Astrocyte of the hippocampus (primary cell): ENCODE results near the gene LRRC8E.
"Not testable (repeated sequence)": the region's sequence is repeated elsewhere in the genome, so short reads cannot be mapped to it uniquely, and the experiment has no call there.

Experiments used
- DNase-seq: peaks from one replicate; pipeline ENCODE4 v3.0.0; 2011; ENCODE audit warnings: low read depth, low spot score

Gene LRRC8E

DNA sequence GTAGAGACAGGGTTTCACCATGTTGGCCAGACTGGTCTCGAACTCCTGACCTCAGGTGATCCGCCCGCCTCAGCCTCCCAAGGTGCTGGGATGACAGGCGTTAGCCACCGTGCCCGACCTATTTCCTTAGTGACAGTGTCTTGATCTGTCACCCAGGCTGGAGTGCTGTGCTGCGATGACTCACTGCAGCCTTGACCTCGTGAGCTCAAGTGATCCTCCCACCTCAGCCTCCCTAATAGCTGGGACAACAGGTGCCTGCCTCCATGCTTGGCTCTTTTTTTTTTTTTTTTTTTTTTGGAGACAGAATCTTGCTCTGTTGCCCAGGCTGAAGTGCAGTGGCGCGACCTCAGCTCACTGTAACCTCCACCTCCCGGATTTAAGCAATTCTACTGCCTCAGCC is 41.7 kb downstream of the LRRC8E start:
- DNase-seq: not testable (repeated sequence)

GRCh38 chr19:7930765-7931164 is 42.5 kb downstream of the LRRC8E start:
- no peak for DNase-seq

DNA sequence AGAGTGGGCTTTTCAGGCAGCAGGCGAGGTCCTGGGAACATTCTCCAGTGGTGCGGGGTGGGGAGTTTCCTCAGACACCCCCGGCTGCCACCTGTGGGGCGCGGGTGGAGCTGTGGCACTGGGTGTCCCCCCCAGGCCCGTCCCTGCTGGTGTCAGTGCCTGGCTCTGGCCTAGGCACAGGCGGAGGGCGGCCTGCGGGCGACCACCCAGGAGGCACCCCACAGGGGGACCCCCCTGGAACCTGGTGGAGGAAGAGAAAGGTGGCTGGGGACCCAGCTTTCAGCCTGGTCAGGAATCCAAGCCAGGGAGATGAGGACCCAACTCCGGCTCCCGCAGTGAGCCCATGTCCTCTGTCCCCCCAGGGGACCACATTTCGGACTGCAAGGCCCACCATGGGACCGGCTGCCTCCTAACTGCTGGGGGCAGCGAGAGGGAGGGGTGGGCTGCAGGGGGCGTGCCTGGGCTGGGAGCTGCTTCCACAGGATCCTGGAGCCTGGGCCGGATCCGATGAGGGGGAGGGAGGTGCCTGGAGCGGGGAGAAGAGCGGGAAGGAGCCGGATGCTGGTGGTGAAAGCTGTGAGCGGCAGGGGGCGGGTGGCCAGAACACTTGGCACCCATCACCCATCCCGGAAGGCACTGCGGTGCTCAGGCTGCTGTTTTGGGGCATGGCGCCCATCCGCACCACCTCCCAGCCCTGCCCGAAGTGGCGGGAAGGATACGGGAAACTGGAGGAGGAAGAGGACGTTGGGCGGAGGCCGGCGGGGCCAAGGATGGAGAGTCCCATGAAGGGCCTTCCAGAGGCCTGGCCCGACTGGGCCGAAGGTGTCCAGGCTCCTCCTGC is 43.1 kb downstream of the LRRC8E start:
- no peak for DNase-seq

DNA sequence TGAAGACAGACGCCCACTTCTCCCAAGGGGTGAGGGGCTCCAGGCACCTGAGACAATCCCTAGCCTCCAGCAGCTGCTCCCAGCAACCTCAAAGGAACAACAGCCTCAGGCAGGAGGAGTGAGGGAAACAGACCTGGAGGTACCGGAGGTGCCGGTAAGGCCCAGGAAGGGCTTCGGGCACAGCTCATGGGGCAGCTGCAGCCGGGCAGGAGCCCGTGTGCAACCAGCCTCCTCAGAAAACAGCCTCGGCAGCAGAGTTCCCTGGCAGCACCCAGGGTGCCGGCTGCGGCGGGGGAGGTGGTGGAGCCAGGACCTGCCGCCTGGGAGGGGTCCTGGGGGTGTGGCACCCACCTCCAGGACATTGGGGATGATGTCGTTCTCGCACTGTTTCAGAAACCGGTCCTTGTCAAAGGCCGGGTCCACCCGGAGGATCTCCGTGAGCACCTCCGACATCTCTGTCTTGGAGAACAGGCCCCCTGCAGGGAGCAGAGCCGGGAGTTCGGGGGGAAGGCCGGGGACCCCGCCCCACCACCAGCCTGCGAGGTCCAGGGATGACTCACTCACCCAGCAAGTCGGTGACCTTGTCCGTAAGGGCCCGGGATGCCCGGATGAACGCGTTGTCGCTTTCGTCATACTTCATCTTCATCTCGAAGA is 44.1 kb downstream of the LRRC8E start:
- no peak for DNase-seq

DNA sequence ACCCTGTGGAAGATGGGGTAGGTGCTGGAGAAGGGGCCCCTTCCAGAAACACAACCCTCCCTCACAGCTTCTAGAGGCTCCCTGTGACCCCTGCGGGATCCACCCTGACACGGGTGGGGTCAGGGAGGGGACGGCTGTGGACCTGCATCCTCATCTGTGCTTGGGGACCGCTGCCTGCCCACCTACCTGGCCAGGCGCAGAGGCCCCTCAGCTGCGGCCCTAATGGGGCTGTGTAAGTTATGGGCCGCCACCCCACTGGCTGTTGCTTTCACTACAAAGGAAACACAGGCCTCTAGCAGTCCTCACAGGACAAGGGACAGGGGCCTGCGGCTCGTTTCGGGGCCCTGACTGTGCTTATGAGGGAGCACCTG is 44.6 kb downstream of the LRRC8E start:
- DNase-seq: no peak

DNA sequence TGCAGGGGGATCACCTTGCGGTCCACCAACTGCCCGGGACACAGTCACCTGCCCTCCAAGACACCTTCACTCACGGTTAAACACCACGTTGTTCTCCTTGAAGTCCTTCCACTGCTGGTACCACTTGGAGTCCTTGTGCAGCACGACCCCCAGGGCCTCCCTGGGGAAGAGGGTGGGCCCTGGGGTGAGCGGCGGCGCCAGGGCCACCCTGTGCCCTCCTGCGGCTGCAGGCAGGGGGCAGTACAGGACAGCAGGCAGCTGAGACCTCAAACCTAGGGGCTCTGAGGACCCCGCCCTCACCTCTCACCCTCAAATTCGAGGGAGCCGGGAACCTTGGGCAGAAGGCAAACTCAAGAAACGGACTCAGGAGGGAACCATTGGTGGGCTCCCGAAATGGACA is 45.1 kb downstream of the LRRC8E start:
- no peak for DNase-seq

DNA sequence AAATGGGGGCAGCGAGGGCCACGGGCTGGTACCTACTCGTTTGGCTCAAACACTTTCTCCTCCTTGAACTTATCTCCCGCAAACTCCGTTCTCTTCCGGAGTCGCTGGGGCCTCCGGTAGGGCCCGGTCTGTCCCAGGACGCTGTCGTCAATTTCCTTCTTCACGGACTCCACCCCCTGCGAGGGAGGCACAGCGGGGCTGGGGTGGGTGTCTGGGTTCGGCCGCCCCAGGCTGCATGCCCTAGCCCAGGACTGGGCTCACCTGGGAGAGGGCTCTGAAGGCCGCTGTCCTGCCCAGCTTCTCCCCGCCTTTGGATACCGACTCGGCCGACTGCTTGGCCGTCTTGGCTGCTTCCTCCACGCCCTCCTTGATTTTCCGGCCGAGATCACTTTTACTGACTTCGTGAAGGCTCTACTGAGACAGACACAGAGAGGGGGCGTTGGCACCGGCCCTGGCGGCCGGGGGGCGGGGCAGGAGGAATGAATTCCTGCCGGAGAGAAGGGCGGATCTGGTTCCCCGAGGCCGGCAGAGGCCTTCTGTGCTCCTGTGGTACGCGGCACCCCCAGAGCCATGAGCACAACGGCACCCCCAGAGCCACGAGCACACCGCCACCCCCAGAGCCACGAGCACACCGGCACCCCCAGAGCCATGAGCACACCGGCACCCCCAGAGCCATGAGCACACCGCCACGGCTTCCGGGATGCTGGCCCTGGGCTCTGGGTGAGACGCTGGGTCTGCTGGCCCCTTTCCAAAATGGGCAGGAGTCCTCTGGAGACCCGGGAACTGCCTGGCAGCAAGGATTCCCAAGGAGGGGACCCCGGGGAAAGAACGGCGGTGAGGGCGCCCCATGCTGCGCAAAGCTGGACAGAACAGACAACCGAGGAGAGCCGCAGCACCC is 45.8 kb downstream of the LRRC8E start:
- no peak for DNase-seq

DNA sequence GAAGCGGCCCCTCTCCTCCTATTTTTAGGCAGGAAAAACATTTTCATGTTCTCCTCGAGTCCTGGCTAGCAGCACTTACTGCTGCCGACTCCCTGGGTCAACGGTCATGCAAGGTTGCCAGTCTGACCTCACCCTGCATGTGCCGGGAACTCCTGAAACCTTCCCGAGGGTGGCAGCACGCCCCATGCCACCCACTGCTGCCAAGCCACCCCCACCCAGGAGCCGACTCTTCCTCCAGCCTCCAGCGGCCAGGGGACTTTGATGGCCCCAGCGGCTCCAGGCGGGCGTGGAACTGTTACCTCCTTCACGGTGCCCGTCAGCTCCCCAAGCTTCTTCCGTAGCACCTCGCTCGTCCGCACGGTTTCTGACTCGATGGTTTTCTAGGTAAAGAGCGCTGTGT is 46.5 kb downstream of the LRRC8E start:
- DNase-seq: no peak

- no peak for DNase-seq
Measured at GRCh38 chr19:7940841-7941240, 52.5 kb downstream of the LRRC8E start.

DNA sequence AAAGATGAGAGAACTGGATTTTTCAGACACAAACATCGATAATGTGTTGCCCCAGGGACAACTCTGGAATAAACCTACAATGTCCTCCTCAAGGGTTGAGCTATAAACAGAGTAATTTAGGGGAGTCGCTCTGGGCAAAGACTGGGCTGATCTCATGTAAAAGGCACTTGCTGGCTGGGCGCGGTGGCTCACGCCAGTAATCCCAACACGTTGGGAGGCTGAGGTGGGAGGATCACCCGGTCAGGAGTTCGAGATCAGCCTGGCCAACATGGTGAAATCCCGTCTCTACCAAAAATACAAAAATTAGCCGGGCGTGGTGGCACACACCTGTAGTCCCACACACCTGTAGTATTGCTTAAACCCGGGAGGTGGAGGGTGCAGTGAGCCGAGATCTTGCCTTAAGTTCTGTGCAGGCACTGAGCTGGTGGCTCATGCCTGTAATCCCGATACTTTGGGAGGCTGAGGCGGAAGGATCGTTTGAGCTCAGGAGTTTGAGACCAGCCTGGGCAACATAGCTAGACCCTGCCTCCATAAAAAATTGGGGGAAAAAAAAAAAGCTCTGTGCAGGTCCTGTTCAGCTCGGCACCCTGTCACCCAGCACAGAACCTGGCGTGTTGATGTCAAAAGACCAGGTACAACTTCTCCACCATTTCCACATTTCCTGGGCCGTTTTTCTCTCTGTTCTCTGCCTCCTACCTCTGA is 53.7 kb downstream of the LRRC8E start:
- DNase-seq: no peak

DNA sequence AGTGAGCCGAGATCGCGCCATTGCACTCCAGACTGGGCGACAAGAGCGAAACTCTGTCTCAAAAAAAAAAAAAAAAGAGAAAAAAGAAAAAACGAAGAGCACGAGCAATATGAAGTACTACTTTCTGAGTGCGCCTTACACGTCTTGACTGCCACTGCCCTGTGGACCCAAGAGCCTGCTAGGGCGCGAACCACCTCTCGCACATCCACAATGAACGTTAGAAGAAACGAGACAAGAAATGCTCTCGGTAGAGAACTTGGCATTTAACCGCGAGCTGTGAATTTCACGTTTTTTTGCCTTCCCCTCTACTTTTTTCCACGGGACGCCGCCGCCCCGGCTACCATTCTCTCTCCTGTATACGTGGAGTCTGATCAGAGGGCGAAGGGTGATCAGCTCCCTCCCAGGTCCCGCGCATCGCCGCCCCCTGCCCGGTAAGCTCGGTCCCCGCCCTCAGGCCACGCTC is 54.7 kb downstream of the LRRC8E start:
- DNase-seq: no peak

GRCh38 chr19:7943444-7944176 is 55.3 kb downstream of the LRRC8E start, which contains the start of gene TIMM44:
TIMM44 (minus strand) TSS chr19:7943666; CDS start chr19:7943651, 15 bp downstream.
- DNase-seq: peak; percentile 100

DNA sequence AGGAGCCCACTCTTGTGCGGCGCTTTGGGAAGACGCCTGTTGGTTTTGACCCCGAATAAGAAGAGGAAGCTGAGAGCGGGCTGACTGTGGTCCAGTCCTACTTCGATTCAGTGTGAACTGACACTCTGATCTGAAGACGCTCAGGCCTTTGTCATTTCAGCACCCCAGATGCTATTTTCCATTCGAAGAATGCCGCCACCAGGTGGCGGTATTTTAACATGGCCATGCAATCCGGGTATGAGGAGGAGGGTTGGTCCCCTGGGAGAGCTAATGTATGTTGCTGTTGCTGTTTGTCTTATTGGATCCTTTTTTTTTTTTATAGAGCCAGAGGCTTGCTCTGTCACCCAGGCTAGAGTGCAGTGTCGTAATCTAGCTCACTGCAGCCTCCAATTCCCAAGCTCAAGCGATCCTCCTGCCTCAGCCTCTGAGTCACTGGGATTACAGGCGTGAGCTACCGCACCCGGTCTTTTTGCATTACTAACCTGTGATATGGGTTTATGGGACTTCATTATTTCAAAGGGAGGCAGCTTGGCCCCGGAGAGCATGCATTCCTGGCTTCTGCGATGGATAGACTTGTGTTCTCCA is 56.0 kb downstream of the LRRC8E start:
- peak; percentile 93 for DNase-seq

DNA sequence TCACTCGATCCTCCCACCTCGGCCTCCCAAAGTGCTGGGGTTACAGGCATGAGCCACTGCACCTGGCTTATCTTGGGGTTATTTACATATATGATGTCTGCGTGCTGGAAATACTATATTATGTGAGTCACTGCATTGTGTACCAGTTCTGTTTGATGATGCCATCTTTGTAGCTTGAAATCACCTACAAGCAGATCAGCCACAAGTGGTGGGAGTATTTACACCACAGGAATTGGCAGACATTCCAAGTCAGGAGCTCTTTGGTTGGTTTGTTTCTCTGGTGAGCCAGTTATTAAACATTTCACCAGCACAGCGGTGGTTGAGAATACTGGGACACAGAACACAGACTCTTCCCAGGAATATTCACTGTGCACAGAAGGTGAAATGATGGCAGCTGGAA is 59.6 kb downstream of the LRRC8E start:
- DNase-seq: peak; percentile 22
